Measurements from ENCODE around the gene INPP5A. TPM values are rescaled to one million over a fixed set of nuclear protein-coding genes. Genes with fewer than 3 reads are reported as not detected.

The INPP5A gene
- total RNA-seq, 2 donors from 2014 or later: 9.2 to 14.5 TPM

DNA sequence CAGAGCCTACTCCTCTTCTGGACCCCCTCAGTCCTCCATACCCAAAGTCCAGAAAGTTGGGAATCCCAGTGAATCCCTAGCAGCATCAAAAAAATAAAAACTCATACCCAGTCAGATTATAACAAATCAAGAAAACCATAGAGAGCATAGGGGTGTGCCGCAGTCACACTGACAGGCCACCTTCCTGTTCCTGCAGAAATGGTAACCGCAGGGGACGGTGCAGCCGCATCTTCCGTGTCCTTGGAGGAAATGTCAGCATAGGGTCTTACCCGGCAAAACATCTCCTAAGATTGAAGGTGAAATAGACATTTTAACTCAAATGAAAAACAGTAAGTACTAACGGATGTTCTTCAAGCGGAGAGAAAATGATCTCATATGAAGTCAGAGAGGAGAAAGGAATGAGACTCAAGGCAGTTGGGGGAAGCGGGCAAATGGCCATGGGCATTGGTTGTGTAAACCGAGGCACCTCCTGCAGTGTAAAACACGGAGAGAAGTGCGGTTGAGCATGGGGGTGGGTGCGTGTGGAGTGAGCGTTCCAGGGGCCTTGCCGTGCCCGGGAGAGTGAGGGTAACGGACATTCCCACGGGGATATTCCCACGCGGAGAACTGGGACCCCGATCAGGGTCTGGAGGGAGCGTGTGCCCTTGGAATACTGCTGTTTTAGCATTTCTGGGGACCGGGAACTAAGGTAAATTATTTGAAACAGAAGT, 137.6 kb downstream of the INPP5A start:
- no peak for TF ChIP-seq POLR2A (IDR thresholded peaks at IDR 0.05)
- TF ChIP-seq, protein P1, sequence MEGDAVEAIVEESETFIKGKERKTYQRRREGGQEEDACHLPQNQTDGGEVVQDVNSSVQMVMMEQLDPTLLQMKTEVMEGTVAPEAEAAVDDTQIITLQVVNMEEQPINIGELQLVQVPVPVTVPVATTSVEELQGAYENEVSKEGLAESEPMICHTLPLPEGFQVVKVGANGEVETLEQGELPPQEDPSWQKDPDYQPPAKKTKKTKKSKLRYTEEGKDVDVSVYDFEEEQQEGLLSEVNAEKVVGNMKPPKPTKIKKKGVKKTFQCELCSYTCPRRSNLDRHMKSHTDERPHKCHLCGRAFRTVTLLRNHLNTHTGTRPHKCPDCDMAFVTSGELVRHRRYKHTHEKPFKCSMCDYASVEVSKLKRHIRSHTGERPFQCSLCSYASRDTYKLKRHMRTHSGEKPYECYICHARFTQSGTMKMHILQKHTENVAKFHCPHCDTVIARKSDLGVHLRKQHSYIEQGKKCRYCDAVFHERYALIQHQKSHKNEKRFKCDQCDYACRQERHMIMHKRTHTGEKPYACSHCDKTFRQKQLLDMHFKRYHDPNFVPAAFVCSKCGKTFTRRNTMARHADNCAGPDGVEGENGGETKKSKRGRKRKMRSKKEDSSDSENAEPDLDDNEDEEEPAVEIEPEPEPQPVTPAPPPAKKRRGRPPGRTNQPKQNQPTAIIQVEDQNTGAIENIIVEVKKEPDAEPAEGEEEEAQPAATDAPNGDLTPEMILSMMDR (IDR thresholded peaks at IDR 0.05): no peak
- Histone ChIP-seq H3K4me1 (peaks cover 18% of the 10 kb centered on the region), H3K27ac (peak overlapping the region in 2 of 4 donors; percentile 62 to 88), H3K27me3 (no peaks in the 10 kb centered on the region), H3K9me3 (no peaks in the 10 kb centered on the region), H3K4me3 (no peak overlapping the region), H3K36me3 (replicated peaks in 1 of 2; ENCODE audit: insufficient read depth in 1 of 2, low read depth in 2 of 2) (no peaks in the 10 kb centered on the region)
- intact Hi-C loops (cut with DNase I): no loop called here
- WGBS, 2 donors: 94 to 96% methylated on average over 23 of the region's 23 CpGs
- ATAC-seq (no peak), DNase-seq (peak in 2 of 4 donors; percentile 6 to 12)

DNA sequence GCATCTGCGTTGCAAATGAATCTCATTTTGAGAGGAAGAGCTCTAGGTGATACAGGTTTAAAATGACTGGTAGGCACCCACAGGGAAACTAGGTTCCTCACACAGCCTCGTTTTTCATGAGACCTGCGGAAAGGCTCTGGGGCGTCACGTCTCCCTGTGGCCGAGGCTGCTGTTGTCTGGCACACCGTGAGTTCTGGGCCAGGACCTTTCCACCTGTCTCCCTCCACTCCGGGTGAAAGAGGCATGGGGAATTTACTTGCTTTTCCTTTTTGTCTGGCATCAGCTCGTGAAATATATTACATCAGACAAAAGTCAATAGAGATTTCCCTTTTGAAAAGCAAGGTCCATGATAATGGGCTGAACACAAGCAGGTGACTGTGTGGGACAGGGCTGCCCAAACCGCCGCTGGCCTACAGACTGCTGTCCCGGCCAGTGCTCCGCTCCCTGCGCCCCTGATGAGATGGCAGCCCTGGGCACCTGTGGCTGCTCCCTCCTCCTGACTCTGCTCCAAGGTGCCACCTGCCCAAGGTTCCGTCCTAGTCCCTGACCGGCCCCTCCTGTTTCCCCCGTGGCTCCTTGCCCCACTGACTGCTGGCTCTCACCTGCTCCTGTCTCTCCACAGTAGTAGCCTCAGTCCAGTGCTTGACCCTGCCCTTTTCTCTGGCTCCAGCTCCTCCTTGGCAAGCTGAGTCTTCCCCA, 138.8 kb downstream of the INPP5A start:
- peaks cover 18% of the 10 kb centered on the region for H3K4me1 ChIP-seq
- WGBS, 2 donors: 28 to 31% methylated on average over 17 of the region's 17 CpGs
- peak; percentile 95 for ATAC-seq
- peak overlapping the region; percentile 62 to 88 (median 78) for H3K27ac ChIP-seq
- H3K4me3 ChIP-seq: no peak overlapping the region
- H3K9me3 ChIP-seq: no peaks in the 10 kb centered on the region
- H3K27me3 ChIP-seq: no peaks in the 10 kb centered on the region
- TF ChIP-seq POLR2A (IDR thresholded peaks at IDR 0.05): peak in 2 of 3 donors; percentile 46 to 54
- TF ChIP-seq, protein P1 (IDR thresholded peaks at IDR 0.05): peak in 2 of 7 experiments; percentile 3 to 7
- intact Hi-C loops (cut with DNase I): no loop called here
- H3K36me3 ChIP-seq (replicated peaks in 1 of 2; ENCODE audit: insufficient read depth in 1 of 2, low read depth in 2 of 2): no peaks in the 10 kb centered on the region
- peak; percentile 83 to 95 (median 93) for DNase-seq

DNA sequence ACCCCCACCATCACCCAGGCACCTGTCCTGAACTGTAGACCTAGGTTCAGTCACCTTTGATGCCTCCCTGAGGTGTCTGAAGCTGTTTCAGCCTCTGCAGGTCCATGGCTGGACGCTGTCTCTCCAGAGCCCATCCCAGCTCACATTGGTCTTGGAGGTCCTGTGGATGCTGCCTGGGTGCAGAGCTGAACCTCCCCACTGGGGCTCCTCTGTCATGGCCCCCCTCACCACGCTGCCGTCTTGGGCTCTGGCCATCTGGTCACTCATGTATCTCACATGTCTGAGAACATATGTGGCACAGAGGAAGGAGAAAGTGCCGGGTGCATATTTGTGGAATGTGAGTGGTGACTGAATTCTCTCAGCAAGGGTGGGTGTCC, 139.5 kb downstream of the INPP5A start:
- no peaks in the 10 kb centered on the region for H3K9me3 ChIP-seq
- H3K4me1 ChIP-seq: peaks cover 18% of the 10 kb centered on the region
- peak in 3 of 4 donors; percentile 7 to 13 (median 11) for DNase-seq
- ATAC-seq: no peak
- no peak overlapping the region for H3K4me3 ChIP-seq
- H3K27ac ChIP-seq: peak overlapping the region; percentile 62 to 88 (median 78)
- H3K36me3 ChIP-seq (replicated peaks in 1 of 2; ENCODE audit: insufficient read depth in 1 of 2, low read depth in 2 of 2): no peaks in the 10 kb centered on the region
- whole genome bisulfite sequencing, 2 donors: 78 to 82% methylated on average over 3 to 4 of the region's 4 CpGs
- H3K27me3 ChIP-seq: no peaks in the 10 kb centered on the region
- intact Hi-C loops (cut with DNase I): no loop called here
- TF ChIP-seq POLR2A (IDR thresholded peaks at IDR 0.05): no peak
- TF ChIP-seq, protein P1 (IDR thresholded peaks at IDR 0.05): no peak

DNA sequence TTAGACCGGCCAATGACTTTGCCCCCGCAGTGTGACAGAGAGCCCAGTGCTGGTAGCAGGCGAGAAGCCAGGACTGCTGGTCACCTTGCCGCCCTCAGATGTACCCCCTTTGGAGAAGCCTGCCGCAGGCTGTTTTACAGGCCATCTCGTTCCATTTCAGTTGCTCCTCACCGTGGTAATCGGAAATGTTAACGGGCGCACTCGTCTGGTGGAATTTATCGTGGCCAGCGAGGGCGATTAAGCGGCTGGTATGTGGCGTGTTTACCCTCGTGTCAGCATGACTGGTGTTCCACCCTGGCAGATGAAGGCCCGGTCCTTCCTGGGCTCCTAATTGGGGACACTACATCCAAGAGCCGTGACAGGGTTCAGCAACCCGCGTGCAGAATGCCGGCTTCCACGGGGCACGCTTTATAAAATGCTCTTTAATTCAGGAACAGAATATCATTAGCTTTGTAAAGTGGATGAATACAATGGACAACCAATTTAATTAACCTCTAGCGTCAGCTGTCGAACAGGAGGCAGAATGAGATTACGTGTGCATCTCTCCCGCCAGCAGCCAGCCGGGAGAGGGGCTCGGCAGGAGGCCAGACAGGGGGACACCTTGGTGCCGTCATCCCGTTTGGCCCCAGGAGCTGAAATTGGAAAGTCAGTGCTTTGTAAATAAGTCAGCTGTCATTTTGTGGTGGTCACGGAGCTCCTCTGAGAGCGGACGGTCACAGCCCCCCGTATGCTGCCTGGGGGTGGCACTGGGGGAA, 140.1 kb downstream of the INPP5A start:
- no peaks in the 10 kb centered on the region for H3K36me3 ChIP-seq (replicated peaks in 1 of 2; ENCODE audit: insufficient read depth in 1 of 2, low read depth in 2 of 2)
- no peaks in the 10 kb centered on the region for H3K9me3 ChIP-seq
- H3K4me3 ChIP-seq: no peak overlapping the region
- H3K4me1 ChIP-seq: peaks cover 18% of the 10 kb centered on the region
- TF ChIP-seq, protein P1 (IDR thresholded peaks at IDR 0.05): no peak
- no peak for TF ChIP-seq POLR2A (IDR thresholded peaks at IDR 0.05)
- peak in 3 of 4 donors; percentile 6 to 52 (median 26) for DNase-seq
- ATAC-seq: no peak
- 88 to 94% methylated on average over 34 to 36 of the region's 36 CpGs for WGBS, 2 donors
- no peaks in the 10 kb centered on the region for H3K27me3 ChIP-seq
- H3K27ac ChIP-seq: peak overlapping the region in 2 of 4 donors; percentile 62 to 78
- intact Hi-C loops (cut with DNase I): no loop called here
